Chondrocyte (in vitro differentiated cells): ENCODE results near the gene SMPD1. TPM values are rescaled to one million over a fixed set of nuclear protein-coding genes. Genes with fewer than 3 reads are reported as not detected.

Experiments used
- DNase-seq: peaks from one replicate; pipeline ENCODE4 v3.0.0; 2021; ENCODE audit warnings: mixed read lengths, low spot score
- H3K27ac Mint-ChIP-seq: one replicate; pipeline ENCODE4 v1.8.0; 2021; ENCODE audit warnings: mild to moderate bottlenecking, moderate library complexity, mixed read lengths; ENCODE audit not compliant: unreplicated experiment
- H3K27me3 Mint-ChIP-seq: 2 replicates; pipeline ENCODE4 v1.8.0; 2021; ENCODE audit warnings: low read depth, mixed read lengths
- H3K36me3 Mint-ChIP-seq: 2 replicates; pipeline ENCODE4 v1.8.0; 2021; ENCODE audit warnings: low read depth, mixed read lengths
- H3K4me1 Mint-ChIP-seq: 2 replicates; pipeline ENCODE4 v1.8.0; 2021; ENCODE audit warnings: low read depth, mild to moderate bottlenecking, mixed read lengths
- H3K4me3 Mint-ChIP-seq: one replicate; pipeline ENCODE4 v1.8.0; 2021; ENCODE audit warnings: mild to moderate bottlenecking, moderate library complexity, mixed read lengths; ENCODE audit not compliant: unreplicated experiment
- H3K9me3 Mint-ChIP-seq: 2 replicates; pipeline ENCODE4 v1.8.0; 2021; ENCODE audit warnings: low read depth, mixed read lengths
- CTCF ChIP-seq: fragments of 200-600 bp; sonication (generic); IDR thresholded peaks from 2 replicates; pipeline ENCODE4 v1.5.0; 2021; ENCODE audit warnings: antibody characterized with exemption, mild to moderate bottlenecking, moderate library complexity
- total RNA-seq: library from RNA; stranded (reverse); gene quantifications from 3 replicates; pipeline ENCODE4 v1.2.1, GENCODE V29; 2021

SMPD1 gene
- total RNA-seq, 1 donor from 2014 or later, result 102 TPM

- no peak within 1 kb of the TSS for H3K4me3 Mint-ChIP-seq
- TF ChIP-seq CTCF, result no peak
- no peaks in the 10 kb centered on the region for H3K27me3 Mint-ChIP-seq
- no peaks in the 10 kb centered on the region for H3K36me3 Mint-ChIP-seq
- H3K9me3 Mint-ChIP-seq, result no peaks in the 10 kb centered on the region
- no peaks in the 10 kb centered on the region for H3K4me1 Mint-ChIP-seq
- H3K27ac Mint-ChIP-seq, result no peak within 1 kb of the TSS
- no peak for DNase-seq
Measured at GRCh38 chr11:6440906-6441358, 50.7 kb downstream of the SMPD1 start, which contains the start of gene HPX. TSS of gene HPX (minus strand) at chr11:6440987. CDS start at chr11:6440963, 24 bp downstream.

DNA sequence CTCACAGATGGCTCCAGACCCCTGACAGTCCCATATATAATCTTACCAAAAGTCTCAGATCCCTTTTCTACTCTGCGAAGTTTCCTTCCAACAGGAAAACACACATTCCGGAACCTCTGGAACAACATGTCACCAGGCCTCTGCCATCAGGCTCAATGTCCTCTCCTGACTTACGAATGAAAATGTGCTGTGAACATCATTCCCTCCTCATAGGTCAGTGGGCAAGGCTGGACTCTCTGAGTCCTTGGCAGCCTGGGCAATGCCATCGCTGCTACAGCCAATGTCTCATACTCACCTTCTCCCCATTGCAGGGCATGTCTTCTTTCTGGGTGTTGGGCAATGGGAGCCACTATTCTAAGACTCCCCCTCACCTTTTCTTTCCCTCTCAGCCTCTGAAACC lies 52.2 kb downstream of the SMPD1 start:
- no peak overlapping the region for H3K4me3 Mint-ChIP-seq
- no peaks in the 10 kb centered on the region for H3K4me1 Mint-ChIP-seq
- peaks cover under 1% of the 10 kb centered on the region for H3K36me3 Mint-ChIP-seq
- no peak for TF ChIP-seq CTCF
- H3K27ac Mint-ChIP-seq, result no peak overlapping the region
- H3K27me3 Mint-ChIP-seq, result no peaks in the 10 kb centered on the region
- no peak for DNase-seq
- H3K9me3 Mint-ChIP-seq, result no peaks in the 10 kb centered on the region

- Mint-ChIP-seq H3K4me3 (no peak overlapping the region), H3K4me1 (no peaks in the 10 kb centered on the region), H3K9me3 (no peaks in the 10 kb centered on the region), H3K36me3 (peaks cover 5% of the 10 kb centered on the region), H3K27ac (no peak overlapping the region), H3K27me3 (no peaks in the 10 kb centered on the region)
- no peak for DNase-seq
- TF ChIP-seq CTCF, result peak; percentile 82
Measured at GRCh38 chr11:6443269-6444003, 53.2 kb downstream of the SMPD1 start.

Other genes starting within 250 kb of the SMPD1 start
- not detected in 3 replicates for gene OR52B2, start 220.1 kb upstream of the SMPD1 start, total RNA-seq
- gene OR52W1, start 191.2 kb upstream of the SMPD1 start, total RNA-seq, result not detected in 3 replicates
- not detected in 3 replicates for gene C11orf42, start 184.9 kb upstream of the SMPD1 start, total RNA-seq
- gene FHIP1B, start 155.8 kb upstream of the SMPD1 start, total RNA-seq, result 19.8 to 23.1 TPM (median 22.8 TPM) in 3 replicates
- 0.17 to 0.22 TPM in 2 of 3 replicates, not detected in the other for gene CNGA4, start 151.4 kb upstream of the SMPD1 start, total RNA-seq
- not detected in 3 replicates for gene CCKBR, start 130.6 kb upstream of the SMPD1 start, total RNA-seq
- gene CAVIN3, start 70.0 kb upstream of the SMPD1 start, total RNA-seq, result 40.9 to 123 TPM (median 120 TPM) in 3 replicates
- 34.5 to 42.5 TPM (median 36.4 TPM) in 3 replicates for gene APBB1, start 28.6 kb downstream of the SMPD1 start, total RNA-seq
- 2.6 to 3.8 TPM (median 3.2 TPM) in 3 replicates for gene HPX, start 50.5 kb downstream of the SMPD1 start, total RNA-seq
- gene TRIM3, start 83.5 kb downstream of the SMPD1 start, total RNA-seq, result 27.2 to 36.9 TPM (median 27.6 TPM) in 3 replicates
- gene ARFIP2, start 90.9 kb downstream of the SMPD1 start, total RNA-seq, result 57.7 to 61.4 TPM (median 57.7 TPM) in 3 replicates
- 27.4 to 34.1 TPM (median 28.7 TPM) in 3 replicates for gene TIMM10B, start 91.0 kb downstream of the SMPD1 start, total RNA-seq
- gene DNHD1, start 106.8 kb downstream of the SMPD1 start, total RNA-seq, result 3.8 to 7.4 TPM (median 5.8 TPM) in 3 replicates
- 12.8 to 15.7 TPM (median 15.1 TPM) in 3 replicates for gene RRP8, start 213.1 kb downstream of the SMPD1 start, total RNA-seq
- gene ILK, start 213.3 kb downstream of the SMPD1 start, total RNA-seq, result 200 to 258 TPM (median 248 TPM) in 3 replicates
- 80.9 to 124 TPM (median 82.8 TPM) in 3 replicates for gene TAF10, start 221.7 kb downstream of the SMPD1 start, total RNA-seq
- gene TPP1, start 228.9 kb downstream of the SMPD1 start, total RNA-seq, result 89.2 to 103 TPM (median 101 TPM) in 3 replicates